Hematopoietic multipotent progenitor cell (in vitro differentiated cells): ENCODE results near the gene ZNF516. TPM values are rescaled to one million over a fixed set of nuclear protein-coding genes. Genes with fewer than 3 reads are reported as not detected.
"Not testable (repeated sequence)": the region's sequence is repeated elsewhere in the genome, so short reads cannot be mapped to it uniquely, and the experiment has no call there.

Source experiments
- DNase-seq, 3 donors: peaks; one replicate each; pipeline ENCODE4 v3.0.0-alpha.2; 2011 to 2015; ENCODE audit warnings: low read depth in 2 of 3, low spot score in 2 of 3
- total RNA-seq: library from RNA; depleted of rRNA; stranded (reverse); fragments of >200 nt; gene quantifications from one replicate; pipeline ENCODE4 v1.2.3, GENCODE V29; 2012

The ZNF516 gene
- total RNA-seq, 1 donor: 20.2 TPM

DNA sequence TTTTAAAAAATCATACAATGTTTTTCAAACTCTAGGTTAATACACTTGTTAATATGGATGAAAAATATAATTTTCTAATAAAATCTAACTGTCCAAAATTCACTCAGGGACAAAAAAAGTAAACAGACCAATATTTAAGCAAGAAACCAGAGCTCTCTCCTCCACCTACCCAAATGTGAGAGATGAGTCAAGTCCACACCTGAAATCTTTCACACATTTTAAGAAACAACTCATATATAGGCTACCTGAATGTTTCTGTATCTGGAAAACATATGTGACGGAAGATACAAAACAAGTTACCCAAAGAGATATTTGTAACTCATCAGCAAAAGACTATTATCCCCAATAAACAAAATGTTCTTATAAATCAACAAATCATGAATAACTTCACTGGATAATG is 20.2 kb downstream of the ZNF516 start:
- DNase-seq: no peak

DNA sequence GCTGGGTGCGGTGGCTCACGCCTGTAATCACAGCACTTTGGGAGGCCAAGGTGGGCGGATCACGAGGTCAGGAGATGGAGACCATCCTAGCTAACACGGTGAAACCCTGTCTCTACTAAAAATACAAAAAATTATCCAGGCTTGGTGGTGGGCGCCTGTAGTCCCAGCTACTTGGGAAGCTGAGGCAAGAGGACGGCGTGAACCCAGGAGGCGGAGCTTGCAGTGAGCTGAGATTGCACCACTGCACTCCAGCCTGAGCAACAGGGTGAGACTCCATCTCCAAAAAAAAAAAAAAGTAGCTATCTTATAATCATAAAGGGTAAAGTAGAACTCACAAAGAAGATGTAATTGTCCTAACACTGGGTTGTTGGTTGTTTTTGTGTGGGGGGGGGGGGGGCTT is 21.5 kb downstream of the ZNF516 start:
- not testable (repeated sequence) for DNase-seq

DNA sequence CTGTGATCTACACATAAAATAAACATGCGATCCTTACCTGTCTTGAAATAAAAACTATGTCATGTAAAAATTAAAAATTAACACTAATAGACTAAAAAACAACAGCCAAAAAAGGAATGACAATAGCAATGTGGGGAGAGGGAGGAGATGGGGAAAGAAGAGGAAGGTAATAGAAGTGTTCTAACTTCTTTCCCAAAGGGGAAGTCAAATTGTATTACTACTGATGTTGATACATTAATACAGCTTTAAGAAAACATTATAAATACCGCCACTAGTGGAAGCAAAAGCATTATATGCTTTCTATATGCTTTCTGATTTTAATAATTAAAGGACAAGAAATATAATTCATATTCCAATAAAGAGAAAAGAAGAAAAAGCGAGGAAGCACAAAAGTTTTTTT is 22.2 kb downstream of the ZNF516 start:
- DNase-seq: peak in 1 of 3 donors; percentile 19

DNA sequence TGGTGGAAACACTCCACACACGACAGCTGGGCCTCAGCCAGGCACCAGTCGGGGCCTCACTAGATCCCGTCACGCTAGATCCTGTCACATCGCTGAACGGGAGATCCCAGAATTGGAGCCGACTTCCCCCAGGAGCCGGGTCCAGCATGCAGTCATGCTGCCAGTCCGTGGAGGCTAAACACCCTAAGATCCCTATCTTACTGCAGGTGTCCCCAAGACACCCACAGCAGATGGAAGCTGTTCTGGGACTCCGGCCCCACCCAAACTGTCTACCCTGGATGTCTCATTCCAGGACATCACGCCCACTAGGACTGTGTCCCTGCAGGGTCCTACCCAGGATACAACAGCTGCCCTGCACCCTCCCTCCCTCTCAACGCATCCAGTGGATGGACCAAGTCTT is 23.4 kb downstream of the ZNF516 start:
- DNase-seq: no peak

DNA sequence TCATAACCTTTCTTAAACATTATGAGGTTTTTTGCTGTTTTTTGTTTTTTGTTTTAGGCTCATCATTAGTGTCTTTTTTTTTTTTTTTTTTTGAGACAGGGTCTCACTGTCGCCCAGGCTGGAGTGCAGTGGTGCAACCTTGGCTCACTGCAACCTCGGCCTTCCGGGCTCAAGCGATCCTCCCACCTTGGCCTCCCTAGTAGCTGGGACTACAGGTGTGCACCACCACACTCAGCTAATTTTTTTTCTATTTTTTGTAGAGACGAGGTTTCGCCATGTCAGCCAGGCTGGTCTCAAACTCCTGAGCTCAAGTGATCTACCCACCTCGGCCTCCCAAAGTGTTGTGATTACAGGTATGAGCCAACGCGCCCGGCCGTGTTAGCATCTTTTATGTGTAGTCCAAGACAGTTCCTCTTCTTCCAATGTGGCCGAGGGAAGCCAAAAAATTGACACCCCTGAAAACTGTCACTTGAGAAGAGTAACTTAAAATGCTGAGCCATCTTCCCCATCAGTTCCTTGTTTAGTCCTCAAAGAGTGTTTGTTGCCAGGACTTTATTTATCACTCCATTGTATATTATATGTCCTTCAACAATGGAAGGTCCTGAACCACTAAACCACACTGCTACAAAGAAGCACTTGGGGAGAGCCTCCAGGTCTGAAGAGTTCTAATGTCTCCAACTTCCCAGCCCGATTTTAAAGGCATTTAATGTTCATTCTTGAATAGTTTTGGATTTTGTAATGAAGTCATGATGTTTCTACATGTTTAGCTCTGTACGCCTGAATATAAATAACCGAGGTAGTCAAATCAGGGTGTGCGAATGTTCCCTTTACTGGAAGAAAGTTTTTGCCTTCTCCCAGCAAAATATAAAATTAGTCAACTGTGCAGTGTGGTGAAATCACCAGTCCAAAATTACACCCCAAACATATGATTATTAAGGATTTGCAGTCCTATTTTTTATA is 26.4 kb downstream of the ZNF516 start:
- peak in 1 of 3 donors; percentile 20 for DNase-seq

DNA sequence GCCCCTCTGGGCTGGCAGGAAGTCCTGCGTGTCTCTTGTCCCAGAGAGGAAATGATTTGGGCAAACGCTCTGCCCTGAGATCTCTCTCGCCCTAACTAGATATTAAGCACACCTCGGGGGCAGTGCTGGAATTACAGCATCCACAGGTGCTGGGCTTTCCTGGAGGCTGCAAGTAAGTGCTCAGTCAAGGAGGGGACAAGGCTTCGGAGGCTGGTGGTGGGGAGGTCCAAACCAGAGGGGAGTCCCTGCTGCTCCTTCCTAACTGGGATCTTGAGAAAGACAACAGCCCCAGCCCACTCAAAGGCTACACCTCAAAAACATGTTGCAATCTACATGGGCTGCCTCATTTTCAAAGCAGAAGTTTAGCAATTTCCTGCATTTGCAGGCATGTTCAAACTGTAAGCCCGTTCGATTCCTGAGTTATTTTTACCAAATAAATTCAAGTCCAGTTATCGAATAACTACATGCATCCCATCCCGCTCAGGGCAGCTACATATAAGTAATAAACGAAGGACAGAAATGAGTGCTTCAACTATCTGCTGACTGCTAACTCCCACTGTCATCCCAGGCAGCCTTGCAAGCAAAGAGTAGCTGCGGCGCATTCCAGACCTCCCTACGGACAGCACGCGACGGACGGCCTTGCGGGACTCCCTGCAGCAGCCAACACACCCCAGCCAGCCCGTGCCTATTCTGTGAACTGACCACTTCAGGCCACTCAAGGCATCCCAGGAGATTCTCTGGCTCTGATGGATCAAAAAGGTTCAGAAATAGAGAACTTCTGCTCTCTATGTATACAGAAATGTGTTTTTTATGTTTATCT is 27.5 kb downstream of the ZNF516 start:
- peak in 1 of 3 donors; percentile 33 for DNase-seq

DNA sequence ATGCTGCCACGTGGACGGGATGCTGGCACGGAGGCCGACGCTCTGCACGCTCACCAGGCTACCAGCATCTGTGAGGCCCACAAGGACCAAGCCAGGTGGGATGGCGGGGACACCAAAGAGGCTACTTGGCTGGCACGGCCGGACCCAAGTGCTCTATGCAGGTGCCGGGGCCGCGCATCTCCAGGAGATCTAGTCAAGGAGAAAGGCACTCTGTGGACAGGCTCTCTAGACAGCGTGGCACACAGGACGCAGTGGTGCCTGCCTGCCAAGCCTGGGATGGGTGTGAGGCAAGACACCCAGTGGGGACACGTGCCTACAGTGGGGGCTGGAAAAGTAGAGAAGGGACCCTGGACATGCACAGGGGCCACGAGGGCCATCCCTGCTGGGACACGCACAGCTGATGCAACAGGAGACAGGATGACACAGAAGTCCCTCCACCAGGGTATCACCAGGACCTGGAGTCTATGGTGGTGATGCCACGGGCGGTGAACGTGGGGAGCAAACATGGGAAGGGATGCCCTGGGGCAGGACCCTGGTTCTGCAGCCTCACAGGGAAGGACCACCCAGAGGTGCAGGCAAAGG is 28.5 kb downstream of the ZNF516 start:
- no peak for DNase-seq

DNA sequence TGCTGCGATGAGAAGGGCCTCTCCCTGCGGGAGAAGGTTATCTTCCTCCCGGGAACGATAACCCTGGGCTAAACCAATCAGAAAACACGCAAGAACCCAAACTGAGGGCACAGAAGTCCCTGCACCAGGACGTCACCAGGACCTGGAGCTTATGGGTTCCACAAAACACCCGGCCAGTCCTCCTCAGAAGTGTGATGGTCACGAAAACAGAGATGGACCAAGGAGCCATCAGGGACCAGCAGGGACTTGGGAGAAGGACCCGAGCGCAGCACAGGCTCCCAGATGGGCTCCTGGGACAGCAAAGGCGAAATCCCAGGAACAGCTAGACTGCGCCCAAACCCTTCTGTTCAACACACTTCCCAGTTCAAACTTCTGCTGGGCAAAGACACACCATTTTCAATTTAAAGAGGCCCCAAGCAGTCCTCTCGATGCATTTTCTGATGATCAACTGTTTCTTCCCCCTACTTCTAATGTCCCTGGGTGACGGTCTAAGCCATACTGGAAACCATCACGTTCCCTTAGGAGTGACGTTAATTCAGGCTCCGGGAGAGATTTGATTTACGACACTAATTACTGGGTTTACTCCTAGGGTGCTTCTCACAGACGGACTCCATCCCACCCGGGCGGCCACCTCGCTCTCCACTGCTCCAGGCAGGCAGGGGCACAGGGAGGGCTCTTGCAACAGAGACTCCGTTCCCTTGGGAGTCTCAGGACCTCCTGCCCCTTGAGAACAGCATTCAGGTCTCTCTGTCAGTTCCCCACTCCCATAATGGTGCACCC is 29.2 kb downstream of the ZNF516 start:
- DNase-seq: no peak

DNA sequence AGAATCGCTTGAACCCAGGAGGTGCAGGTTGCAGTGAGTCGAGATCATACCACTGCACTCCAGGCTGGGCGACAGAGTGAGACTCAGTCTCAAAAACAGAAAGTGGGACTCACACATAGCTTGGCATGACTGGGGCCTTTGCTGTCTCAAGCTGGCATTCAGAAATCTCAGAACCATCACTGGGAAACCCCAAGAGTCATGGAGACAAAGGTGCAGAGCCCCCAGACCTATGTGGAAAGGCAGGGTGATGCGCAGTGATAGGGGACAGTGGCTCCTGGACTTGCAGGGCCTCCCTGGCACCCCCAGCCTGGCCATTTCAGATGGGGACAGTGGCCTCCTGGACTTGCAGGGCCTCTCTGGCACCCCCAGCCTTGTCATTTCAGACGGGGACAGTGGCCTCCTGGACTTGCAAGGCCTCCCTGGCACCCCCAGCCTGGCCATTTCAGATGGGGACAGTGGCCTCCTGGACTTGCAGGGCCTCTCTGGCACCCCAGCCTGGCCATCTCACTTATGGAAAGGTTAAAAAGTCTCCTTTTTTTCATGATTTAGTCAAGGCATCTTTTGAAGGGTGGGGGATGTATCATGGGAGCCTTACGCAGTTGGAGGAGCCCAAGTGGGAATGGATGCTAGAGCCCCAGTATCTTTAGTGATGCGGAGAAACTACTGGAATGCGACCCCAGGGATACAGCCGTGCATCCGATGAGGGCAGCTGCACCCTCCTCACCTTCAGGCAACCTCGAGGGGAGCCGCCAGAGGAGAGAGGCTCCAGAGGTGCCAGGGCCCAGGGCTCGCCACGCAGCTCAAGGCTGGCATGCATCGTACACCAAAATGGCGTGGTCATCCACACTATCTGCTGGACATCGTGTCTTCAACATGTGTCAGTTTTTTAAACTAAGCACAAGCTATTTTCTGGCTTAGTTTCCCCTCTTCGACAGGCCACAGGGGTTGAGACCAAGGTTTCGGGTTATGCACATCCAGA is 30.5 kb downstream of the ZNF516 start:
- DNase-seq: no peak

DNA sequence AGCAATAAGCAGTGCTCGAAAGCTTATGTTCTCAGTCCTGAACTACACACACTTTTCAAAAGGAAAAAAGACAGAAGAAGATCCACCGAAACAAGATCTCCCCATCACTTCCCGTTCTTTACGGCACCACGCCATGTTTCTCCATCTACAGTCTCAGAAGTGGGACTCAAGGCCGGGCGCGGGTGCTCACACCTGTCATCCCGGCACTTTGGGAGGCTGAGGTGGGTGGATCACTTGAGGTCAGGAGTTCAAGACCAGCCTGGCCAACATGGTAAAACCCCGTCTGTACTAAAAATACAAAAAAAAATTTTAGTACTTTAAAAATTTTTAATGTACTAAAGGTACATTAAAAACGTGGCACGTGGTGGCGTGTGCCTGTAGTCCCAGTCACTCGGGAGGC is 31.2 kb downstream of the ZNF516 start:
- DNase-seq: no peak

DNA sequence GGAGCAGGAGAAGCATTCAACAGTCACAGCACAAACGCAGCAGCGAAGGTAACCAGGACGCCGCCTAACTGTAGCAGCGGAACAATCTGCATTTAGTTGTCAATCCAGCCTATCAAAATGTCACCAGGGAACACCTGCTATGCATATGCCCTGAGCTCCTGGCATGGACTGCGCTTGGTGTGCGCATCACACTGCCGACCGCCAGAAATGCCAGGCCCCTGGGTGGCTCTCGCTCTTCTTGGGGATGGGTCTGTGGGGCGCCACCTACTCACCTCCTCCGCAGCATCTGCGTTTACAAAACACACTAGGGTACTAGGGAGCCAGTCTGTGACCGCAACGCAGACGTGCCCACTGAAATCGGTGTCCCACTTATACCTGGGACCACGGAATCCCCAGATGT is 31.7 kb downstream of the ZNF516 start:
- DNase-seq: no peak

DNA sequence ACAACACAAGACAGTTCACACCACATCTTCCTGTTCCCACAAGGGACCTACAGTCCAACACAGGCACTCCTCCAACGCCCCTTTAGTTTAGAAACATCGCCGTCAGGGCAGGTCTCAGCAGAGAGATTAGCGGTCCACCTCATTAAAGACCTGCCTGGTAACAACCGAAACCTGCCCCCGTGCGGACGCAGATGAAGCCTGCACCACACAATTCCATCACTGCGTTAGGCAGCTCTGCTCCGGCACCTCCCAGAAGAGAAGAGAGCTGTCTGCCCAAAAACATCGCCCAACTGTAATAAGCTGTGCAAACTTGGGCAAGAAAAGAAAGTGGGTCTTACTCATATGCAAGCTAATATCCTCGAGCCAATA is 32.7 kb downstream of the ZNF516 start:
- DNase-seq: no peak

DNA sequence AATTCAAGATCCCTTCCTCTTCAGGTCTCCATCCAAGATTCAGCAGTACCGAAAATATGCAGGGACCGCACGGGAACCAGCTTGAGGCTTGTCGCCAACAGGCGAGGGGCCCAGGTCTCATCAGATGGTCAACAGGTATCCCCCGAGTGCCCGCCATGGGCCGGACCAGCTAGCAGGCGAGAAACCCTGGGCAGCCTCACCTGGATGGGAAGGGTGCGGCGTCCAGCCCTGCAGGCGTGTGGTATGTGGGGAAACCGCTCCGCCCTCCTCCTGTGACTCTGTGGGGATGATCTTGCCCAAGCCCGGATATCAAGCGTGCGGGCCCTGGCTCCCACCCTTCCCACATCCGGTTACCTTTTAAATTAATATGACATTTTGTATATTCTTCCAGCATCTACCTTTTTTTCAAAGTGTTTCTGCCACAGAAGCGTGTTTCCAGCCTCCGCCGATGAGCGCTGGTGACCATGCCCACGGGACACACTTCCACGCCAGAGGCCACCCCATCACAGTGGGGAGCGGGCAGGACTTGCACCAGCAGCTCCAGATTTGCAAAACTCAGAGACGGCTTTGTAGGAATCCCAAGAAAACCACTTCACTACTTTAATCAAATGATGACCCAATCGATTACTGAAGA is 33.2 kb downstream of the ZNF516 start:
- no peak for DNase-seq

DNA sequence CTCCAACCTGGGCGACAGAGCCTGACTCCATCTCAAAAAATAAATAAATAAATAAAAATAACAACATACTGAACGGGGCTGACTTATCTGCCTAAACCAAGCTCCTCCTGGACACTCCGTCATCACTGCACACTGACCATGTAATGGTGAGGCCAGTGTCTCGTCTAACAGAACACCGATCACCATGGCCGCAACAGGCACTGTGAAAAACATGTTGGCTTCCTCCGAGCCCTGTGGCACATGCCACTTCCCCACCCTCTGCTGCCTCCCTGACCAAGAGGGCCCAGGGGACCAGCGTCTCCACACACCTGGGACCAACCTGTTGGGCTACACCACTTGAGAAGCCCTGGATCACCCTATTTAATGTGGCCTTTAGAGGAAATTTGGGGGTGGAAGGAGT is 33.9 kb downstream of the ZNF516 start:
- no peak for DNase-seq

DNA sequence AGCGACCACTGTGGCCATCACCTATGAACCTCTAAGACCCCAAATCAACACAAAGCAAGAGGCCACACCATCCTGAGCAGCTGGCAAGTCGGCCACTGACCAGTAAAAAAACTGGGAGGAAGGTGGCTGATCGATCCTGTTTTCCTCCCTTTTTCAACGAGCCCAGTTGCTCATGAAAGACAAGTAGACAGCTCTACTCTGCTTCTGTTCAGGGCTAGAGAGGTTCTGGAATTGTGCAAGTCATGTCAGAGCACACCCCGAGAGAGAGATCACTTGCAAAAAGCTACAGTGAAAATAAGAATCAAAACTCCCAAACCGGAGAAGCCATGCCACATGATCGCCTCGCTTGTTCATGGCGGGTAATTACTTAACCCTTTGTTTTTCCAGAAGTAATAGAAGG is 34.6 kb downstream of the ZNF516 start:
- DNase-seq: no peak

DNA sequence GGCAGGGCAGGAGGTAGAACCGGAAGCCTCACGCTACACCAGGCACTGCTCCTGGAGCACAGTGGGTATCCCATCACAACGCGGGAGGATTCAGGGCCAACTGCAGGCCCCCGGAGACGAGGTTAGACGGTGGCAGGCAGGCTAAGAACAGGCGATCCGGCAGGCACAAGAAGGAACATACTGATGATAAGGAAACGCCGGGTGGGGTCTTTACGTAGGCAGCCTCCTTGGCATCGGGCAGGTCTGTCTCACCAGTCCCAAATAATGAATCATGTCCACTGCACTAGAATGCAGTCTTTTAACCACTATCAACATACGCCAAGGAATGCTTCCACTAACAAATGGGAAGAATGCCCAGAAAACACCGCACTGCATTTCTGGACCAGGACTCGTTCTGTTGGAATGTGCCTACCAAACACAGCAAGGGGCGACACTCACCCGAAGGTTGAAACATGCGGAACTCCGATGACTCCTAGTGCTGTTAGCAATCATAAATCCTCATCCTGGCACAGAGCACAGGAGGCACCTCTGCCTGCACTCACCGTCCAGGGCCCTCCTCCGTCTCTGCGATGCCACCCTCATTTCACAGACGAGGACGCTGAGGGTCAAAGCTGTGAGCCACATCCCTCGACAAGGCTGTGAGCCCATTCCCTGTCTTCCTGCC is 35.2 kb downstream of the ZNF516 start:
- DNase-seq: no peak

DNA sequence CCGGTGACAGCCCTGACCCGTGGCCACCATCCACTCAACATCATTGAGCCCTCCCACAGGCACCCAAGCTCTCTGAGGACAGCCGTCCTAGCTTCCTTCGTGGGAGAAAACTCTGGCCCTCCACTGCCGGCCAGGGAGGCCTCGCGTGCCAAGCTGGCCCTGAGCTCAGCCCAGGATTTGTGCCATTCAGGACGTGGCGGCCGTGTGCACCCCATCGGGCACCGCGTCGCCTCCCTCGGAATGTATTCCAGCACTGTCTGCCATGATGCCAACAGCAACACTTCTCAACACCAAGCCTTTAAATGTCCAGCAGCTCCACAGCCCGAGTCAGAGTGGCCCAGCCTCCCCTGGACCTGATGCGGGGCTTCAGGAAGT is 35.7 kb downstream of the ZNF516 start:
- DNase-seq: no peak

DNA sequence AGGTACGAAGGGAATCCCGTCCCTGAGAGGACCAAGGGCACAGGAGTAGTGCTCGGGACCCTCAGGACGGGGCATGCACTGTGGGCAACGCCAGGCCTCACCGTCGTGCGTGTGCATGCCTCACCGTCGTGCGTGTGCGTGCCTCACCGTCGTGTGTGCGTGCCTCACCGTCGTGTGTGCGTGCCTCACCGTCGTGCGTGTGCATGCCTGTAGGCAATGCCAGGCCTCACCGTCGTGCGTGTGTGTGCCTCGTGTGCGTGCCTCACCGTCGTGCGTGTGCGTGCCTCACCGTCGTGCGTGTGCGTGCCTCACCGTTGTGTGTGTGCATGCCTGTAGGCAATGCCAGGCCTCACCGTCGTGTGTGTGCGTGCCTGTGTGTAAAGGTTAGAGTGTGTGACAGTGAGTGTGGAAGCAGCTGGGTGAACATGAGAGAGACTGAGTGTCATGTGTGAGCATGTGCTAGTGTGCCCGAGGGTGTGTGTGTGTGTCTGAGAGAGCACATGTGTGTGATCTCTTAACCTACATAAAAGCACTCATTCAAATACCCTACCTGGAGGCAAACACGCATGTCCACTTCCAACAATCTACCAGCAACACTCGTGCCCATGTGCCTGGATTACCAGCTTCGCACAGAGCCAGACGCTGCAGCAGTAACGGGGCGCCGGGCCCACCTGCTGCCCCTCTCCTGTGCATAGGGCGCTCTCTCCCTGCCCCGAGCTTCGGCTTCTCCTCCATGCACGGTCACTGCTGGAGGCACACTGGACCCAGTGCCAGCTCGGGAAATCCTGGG is 36.3 kb downstream of the ZNF516 start:
- no peak for DNase-seq
